HepG2 (cell line): ENCODE measurements around the gene ACOT6. TPM values are rescaled to one million over a fixed set of nuclear protein-coding genes. Genes with fewer than 3 reads are reported as not detected.
"Not testable (repeated sequence)": the region's sequence is repeated elsewhere in the genome, so short reads cannot be mapped to it uniquely, and the experiment has no call there.

ENCODE experiments used
- ATAC-seq: fragments of 200-7000 bp; cut with Tn5 transposase; 3 replicates; pipeline ENCODE4 v1.9.1; 2020; ENCODE audit warnings: mild to moderate bottlenecking, moderate library complexity
- BruUV-seq: library from RNA; stranded (reverse); fragments of 400-500 nt; replicated peaks from 2 replicates; lab custom pipeline; 2021; lab: Mats Ljungman, UMichigan
- CTCF ChIA-PET: fragments of 300-600 bp; formaldehyde crosslinking; extraction: SDS; loops from one replicate; lab custom pipeline; 2021; ENCODE audit warnings: low total read pairs, inconsistent platforms, low intra/inter-chr PET ratio; lab: Yijun Ruan, JAX
- POLR2A ChIA-PET: fragments of 350-600 bp; sonication (Branson Sonifier 250); formaldehyde crosslinking; loops from one replicate; lab custom pipeline; 2020; ENCODE audit warnings: antibody characterized with exemption, inconsistent platforms; lab: Yijun Ruan, JAX
- DNase-seq: peaks from one replicate; pipeline ENCODE4 v3.0.0-alpha.2; 2015; ENCODE audit warnings: low spot score
- FAIRE-seq: peaks from 3 replicates; lab custom pipeline; 2011; peaks lifted over from hg19 to GRCh38; lab: Jason Lieb, UNC
- H2AFZ ChIP-seq: one replicate; pipeline ENCODE4 v1.6.1; 2011; ENCODE audit warnings: low read length, inconsistent platforms
- H3K27ac ChIP-seq: fragments of 300-600 bp; 3 replicates; pipeline ENCODE4 v1.8.0; 2011; ENCODE audit warnings: mixed run types, mild to moderate bottlenecking, mixed read lengths, low read length, inconsistent platforms; ENCODE audit not compliant: insufficient read depth; ENCODE audit errors: extremely low read length
- H3K27me3 ChIP-seq, 2 experiments: fragments of 200-600 bp in 1 of 2; 2 replicates in 1 of 2; 3 replicates in 1 of 2; pipeline versions ENCODE4 v1.6.0 to v1.8.0; 2011; ENCODE audit warnings: low read length in 2 of 2, mild to moderate bottlenecking in 2 of 2, moderate library complexity in 2 of 2, inconsistent platforms in 1 of 2; ENCODE audit not compliant: insufficient read depth in 2 of 2, control insufficient read depth in 1 of 2
- H3K36me3 ChIP-seq, 2 experiments: fragments of 200-600 bp in 1 of 2; replicated peaks in 1 of 2; 2 replicates in 1 of 2; 3 replicates in 1 of 2; pipeline versions ENCODE4 v1.5.1 to v1.8.0; 2011; ENCODE audit warnings: low read length in 2 of 2, inconsistent platforms in 1 of 2; ENCODE audit not compliant: insufficient read depth in 2 of 2, control insufficient read depth in 1 of 2
- H3K4me1 ChIP-seq: 2 replicates; pipeline ENCODE4 v1.5.1; 2012; ENCODE audit warnings: low read length, inconsistent platforms; ENCODE audit not compliant: insufficient read depth
- H3K4me2 ChIP-seq: 2 replicates; pipeline ENCODE4 v1.6.0; 2011; ENCODE audit warnings: low read depth, low read length, inconsistent platforms
- H3K4me3 ChIP-seq, 3 experiments: fragments of 200-600 bp in 1 of 3; sonication (generic), shearing (Covaris generic) in 1 of 3; replicated peaks in 1 of 3; 2 replicates each; pipeline ENCODE4 v1.5.1; 2011 to 2016; ENCODE audit warnings: low read length in 3 of 3, inconsistent platforms in 2 of 3, low read depth in 2 of 3, mild to moderate bottlenecking in 2 of 3, control low read depth in 1 of 3, mixed read lengths in 1 of 3; ENCODE audit not compliant: insufficient read depth in 1 of 3
- H3K79me2 ChIP-seq: one replicate; pipeline ENCODE4 v1.6.1; 2011; ENCODE audit warnings: low read length, inconsistent platforms; ENCODE audit not compliant: insufficient read depth
- H3K9ac ChIP-seq: 2 replicates; pipeline ENCODE4 v1.6.0; 2011; ENCODE audit warnings: mild to moderate bottlenecking, low read depth, low read length, inconsistent platforms; ENCODE audit not compliant: insufficient read depth
- H3K9me3 ChIP-seq: 2 replicates; pipeline ENCODE4 v1.5.1; 2012; ENCODE audit warnings: mild to moderate bottlenecking, low read length
- H4K20me1 ChIP-seq: 2 replicates; pipeline ENCODE4 v1.6.0; 2011; ENCODE audit warnings: inconsistent platforms, mild to moderate bottlenecking, low read length, moderate library complexity; ENCODE audit not compliant: insufficient read depth
- ADNP ChIP-seq: sonication (generic); formaldehyde crosslinking; IDR thresholded peaks from 2 replicates; pipeline ENCODE4 v1.4.0; 2020; ENCODE audit warnings: missing genetic modification reagents
- HNF4A ChIP-seq: sonication (generic); formaldehyde crosslinking; IDR thresholded peaks from 2 replicates; pipeline ENCODE4 v1.4.0; 2020; ENCODE audit warnings: missing genetic modification reagents
- RXRA ChIP-seq: sonication (generic); formaldehyde crosslinking; IDR thresholded peaks from 2 replicates; pipeline ENCODE4 v1.5.1; 2020; ENCODE audit warnings: missing genetic modification reagents
- SALL1 ChIP-seq: sonication (generic); formaldehyde crosslinking; IDR thresholded peaks from 2 replicates; pipeline ENCODE4 v1.8.0; 2022; ENCODE audit warnings: mild to moderate bottlenecking, missing genetic modification reagents
- ZMYM2 ChIP-seq: sonication (generic); formaldehyde crosslinking; IDR thresholded peaks from 2 replicates; pipeline ENCODE4 v1.8.0; 2022; ENCODE audit warnings: mild to moderate bottlenecking, missing genetic modification reagents
- ZMYM3 ChIP-seq: sonication (generic); formaldehyde crosslinking; IDR thresholded peaks from 2 replicates; pipeline ENCODE4 v1.5.1; 2020; ENCODE audit warnings: mild to moderate bottlenecking, missing genetic modification reagents
- ZNF121 ChIP-seq: sonication (generic); formaldehyde crosslinking; IDR thresholded peaks from 2 replicates; pipeline ENCODE4 v1.5.0; 2020; ENCODE audit warnings: mild to moderate bottlenecking, missing genetic modification reagents
- ZNF362 ChIP-seq: sonication (generic); formaldehyde crosslinking; IDR thresholded peaks from 2 replicates; pipeline ENCODE4 v1.4.0; 2020; ENCODE audit warnings: missing genetic modification reagents, mild to moderate bottlenecking, borderline replicate concordance
- ZNF687 ChIP-seq: sonication (generic); formaldehyde crosslinking; IDR thresholded peaks from 2 replicates; pipeline ENCODE4 v1.5.1; 2020; ENCODE audit warnings: mild to moderate bottlenecking, missing genetic modification reagents, moderate library complexity
- WGBS: methylation state at CpG from one replicate; pipeline ENCODE4 v1.1.6; 2017; ENCODE audit warnings: low lambda C conversion rate; 5-methylcytosine and 5-hydroxymethylcytosine counted together
- in situ Hi-C: cut with HindIII; loops from 2 replicates; pipeline ENCODE4 v1.10.0; 2017; ENCODE audit warnings: low pct_unique_long_range_greater_than_20kb; ENCODE audit not compliant: extremely low pct_ligation_motif_present
- intact Hi-C: fragments of 100-400 bp; cut with micrococcal nuclease; formaldehyde crosslinking; loops from one replicate; pipeline ENCODE4 v1.10.0; 2022; ENCODE audit not compliant: unreplicated experiment
- polyA plus RNA-seq, 8 experiments: library from polyadenylated mRNA; depleted of rRNA in 3 of 8; stranded (reverse) in 7 of 8; unstranded in 1 of 8; fragments of >200 nt; fragmentation: Illumina TruSeq in 4 of 8; extraction: Trizol in 4 of 8; gene quantifications; 2 replicates each; pipeline versions ENCODE4 v1.2.1 to v1.2.3, GENCODE V29; 2011 to 2016; ENCODE audit warnings: low read depth in 4 of 8, missing spikeins in 1 of 8, mixed read lengths in 1 of 8; ENCODE audit not compliant: insufficient read depth in 1 of 8
- total RNA-seq, 5 experiments: library from RNA; depleted of rRNA; stranded (reverse); fragments of >200 nt; fragmentation: Illumina TruSeq; extraction: Trizol; gene quantifications; 2 replicates each; pipeline ENCODE4 v1.2.3, GENCODE V29; 2016; ENCODE audit warnings: low read depth in 1 of 5

The ACOT6 gene
- total and polyA plus RNA-seq, 2 of the 13 experiments (the other 11 are each of a cell fraction or from before 2014, with no cell fraction given), result 0.15 to 0.27 TPM

- DNase-seq, H3K27me3 ChIP-seq, H2AFZ ChIP-seq, CTCF ChIA-PET, H3K27ac ChIP-seq, BruUV-seq, POLR2A ChIA-PET, ATAC-seq, H3K9me3 ChIP-seq, H3K4me3 ChIP-seq, FAIRE-seq, H3K9ac ChIP-seq, H4K20me1 ChIP-seq, H3K79me2 ChIP-seq, H3K36me3 ChIP-seq: not testable (repeated sequence)
- 25% methylated on average over 9 of the region's 10 CpGs for WGBS
- Histone ChIP-seq H3K4me1 (peaks cover 36% of the 10 kb centered on the region), H3K4me2 (peak overlapping the region; percentile 36; the same call in 1 of the 2 replicates)
- intact Hi-C loops (loop anchor here (10.0 kb wide), 1 partner anchor 62 kb away; no protein-coding TSS in a partner anchor), in situ Hi-C loops (loop anchor here (10.0 kb wide), 1 partner anchor 62 kb away; no protein-coding TSS in a partner anchor)
- TF ChIP-seq ZNF687 (CRISPR knock-in tag) (0 out of 2 replicates have a peak, but pooled peaks have one; percentile 12), RXRA (CRISPR knock-in tag) (0 out of 2 replicates have a peak, but pooled peaks have one; percentile 33), ZMYM3 (peak; percentile 78), ZMYM2 (CRISPR knock-in tag) (0 out of 2 replicates have a peak, but pooled peaks have one; percentile 53), HNF4A (CRISPR knock-in tag) (0 out of 2 replicates have a peak, but pooled peaks have one; percentile 4), ADNP (CRISPR knock-in tag) (0 out of 2 replicates have a peak, but pooled peaks have one; percentile 36), ZNF121 (peak; percentile 97), SALL1 (0 out of 2 replicates have a peak, but pooled peaks have one; percentile 15), ZNF362 (0 out of 2 replicates have a peak, but pooled peaks have one; percentile 31)
These were observed 24.0 kb downstream of the ACOT6 start for GRCh38 chr14:73636355-73636754.
